ENCODE data around the gene TMEM72. TPM values are rescaled to one million over a fixed set of nuclear protein-coding genes. Genes with fewer than 3 reads are reported as not detected.

The TMEM72 gene
- total and polyA plus RNA-seq, 2 experiments from 2014 or later = 0.13 TPM; not detected in 1

GRCh38 chr10:44958898-44959246 is 47.7 kb downstream of the TMEM72 start:
- H3K36me3 ChIP-seq (replicated peaks; ENCODE audit: insufficient read depth, low read depth) = no peaks in the 10 kb centered on the region
- H2AFZ ChIP-seq = peak overlapping the region; percentile 71
- H3K4me2 ChIP-seq = peak overlapping the region; percentile 80
- H3K4me1 ChIP-seq (ENCODE audit: insufficient read depth) = peaks cover 37% of the 10 kb centered on the region
- H4K20me1 ChIP-seq (ENCODE audit: insufficient read depth, poor library complexity, severe bottlenecking) = no peaks in the 10 kb centered on the region
- peak overlapping the region; percentile 69 for H3K4me3 ChIP-seq
- H3K9me3 ChIP-seq (ENCODE audit: low read depth) = no peaks in the 10 kb centered on the region
- peak overlapping the region; percentile 97 for H3K27ac ChIP-seq
- no peaks in the 10 kb centered on the region for H3K9me2 ChIP-seq (replicated peaks; ENCODE audit: insufficient read depth)
- WGBS (ENCODE audit: low lambda C conversion rate, missing lambda C conversion rate) = 4% methylated on average over 6 of the region's 6 CpGs
- TF ChIP-seq EZH2 (IDR thresholded peaks at IDR 0.05; ENCODE audit: borderline replicate concordance) (no peak), CTCF (IDR thresholded peaks at IDR 0.05; ENCODE audit: poor library complexity) (no peak), EZH2phosphoT487 (IDR thresholded peaks at IDR 0.05; ENCODE audit: low read depth, severe bottlenecking, unreplicated experiment) (no peak)
- DNase-seq (ENCODE audit: low spot score) = no peak
- peaks cover 23% of the 10 kb centered on the region for H3K79me2 ChIP-seq
- H3K27me3 ChIP-seq = no peaks in the 10 kb centered on the region

- Histone ChIP-seq H3K79me2 (peaks cover 21% of the 10 kb centered on the region), H3K36me3 (replicated peaks; ENCODE audit: insufficient read depth, low read depth) (no peaks in the 10 kb centered on the region), H2AFZ (peak within 1 kb of the TSS; percentile 71), H4K20me1 (ENCODE audit: insufficient read depth, poor library complexity, severe bottlenecking) (no peaks in the 10 kb centered on the region), H3K4me1 (ENCODE audit: insufficient read depth) (peaks cover 43% of the 10 kb centered on the region), H3K4me3 (peak within 1 kb of the TSS; percentile 69), H3K27me3 (no peaks in the 10 kb centered on the region), H3K9me3 (ENCODE audit: low read depth) (no peaks in the 10 kb centered on the region), H3K4me2 (peak within 1 kb of the TSS; percentile 80), H3K27ac (peak within 1 kb of the TSS; percentile 97), H3K9me2 (replicated peaks; ENCODE audit: insufficient read depth) (no peaks in the 10 kb centered on the region)
- TF ChIP-seq EZH2phosphoT487 (IDR thresholded peaks at IDR 0.05; ENCODE audit: low read depth, severe bottlenecking, unreplicated experiment) = no peak
- TF ChIP-seq CTCF (IDR thresholded peaks at IDR 0.05; ENCODE audit: poor library complexity) = no peak
- no peak for TF ChIP-seq EZH2 (IDR thresholded peaks at IDR 0.05; ENCODE audit: borderline replicate concordance)
- DNase-seq (ENCODE audit: low spot score) = peak; percentile 95
- 5% methylated on average over 41 of the region's 74 CpGs for WGBS (ENCODE audit: low lambda C conversion rate, missing lambda C conversion rate)
These were observed 48.3 kb downstream of the TMEM72 start, which contains the start of gene RASSF4 for GRCh38 chr10:44959247-44960087. TSS of gene RASSF4 (plus strand) at chr10:44959802. CDS start at chr10:44970203, 10,401 bp downstream.

GRCh38 chr10:44960088-44960460 is 48.9 kb downstream of the TMEM72 start:
- H3K4me1 ChIP-seq (ENCODE audit: insufficient read depth) = peaks cover 49% of the 10 kb centered on the region
- H3K9me2 ChIP-seq (replicated peaks; ENCODE audit: insufficient read depth) = no peaks in the 10 kb centered on the region
- peak overlapping the region; percentile 18 for H3K4me3 ChIP-seq
- no peaks in the 10 kb centered on the region for H3K9me3 ChIP-seq (ENCODE audit: low read depth)
- no peak for DNase-seq (ENCODE audit: low spot score)
- 48% methylated on average over 8 of the region's 8 CpGs for WGBS (ENCODE audit: low lambda C conversion rate, missing lambda C conversion rate)
- H2AFZ ChIP-seq = peak overlapping the region; percentile 55
- peaks cover 21% of the 10 kb centered on the region for H3K79me2 ChIP-seq
- no peaks in the 10 kb centered on the region for H3K36me3 ChIP-seq (replicated peaks; ENCODE audit: insufficient read depth, low read depth)
- TF ChIP-seq CTCF (IDR thresholded peaks at IDR 0.05; ENCODE audit: poor library complexity) (no peak), EZH2 (IDR thresholded peaks at IDR 0.05; ENCODE audit: borderline replicate concordance) (no peak), EZH2phosphoT487 (IDR thresholded peaks at IDR 0.05; ENCODE audit: low read depth, severe bottlenecking, unreplicated experiment) (no peak)
- H3K27me3 ChIP-seq = no peaks in the 10 kb centered on the region
- H4K20me1 ChIP-seq (ENCODE audit: insufficient read depth, poor library complexity, severe bottlenecking) = no peaks in the 10 kb centered on the region
- peak overlapping the region; percentile 66 for H3K27ac ChIP-seq
- peak overlapping the region; percentile 80 for H3K4me2 ChIP-seq

Data from hepatocyte (in vitro differentiated cells).